Astrocyte (in vitro differentiated cells and primary cell): Measurements from ENCODE around the gene TIPIN. TPM values are rescaled to one million over a fixed set of nuclear protein-coding genes. Genes with fewer than 3 reads are reported as not detected.

Experiments
- DNase-seq: peaks from one replicate; pipeline ENCODE4 v3.0.0-alpha.2; 2010; ENCODE audit warnings: low read depth
- FAIRE-seq: peaks from 2 replicates; lab custom pipeline; 2011; peaks lifted over from hg19 to GRCh38; lab: Jason Lieb, UNC
- H2AFZ ChIP-seq: 2 replicates; pipeline ENCODE4 v1.6.0; 2012; ENCODE audit warnings: low read depth, low read length, inconsistent platforms
- H3K27ac ChIP-seq: 2 replicates; pipeline ENCODE4 v1.5.1; 2011; ENCODE audit warnings: low read depth, low read length, inconsistent platforms
- H3K27me3 ChIP-seq: 2 replicates; pipeline ENCODE4 v1.6.0; 2011; ENCODE audit warnings: low read length, inconsistent platforms; ENCODE audit not compliant: insufficient read depth
- H3K36me3 ChIP-seq: 2 replicates; pipeline ENCODE4 v1.5.1; 2011; ENCODE audit warnings: low read length, inconsistent platforms; ENCODE audit not compliant: insufficient read depth
- H3K4me1 ChIP-seq: 2 replicates; pipeline ENCODE4 v1.5.1; 2011; ENCODE audit warnings: low read length, inconsistent platforms; ENCODE audit not compliant: insufficient read depth
- H3K4me2 ChIP-seq: 2 replicates; pipeline ENCODE4 v1.6.0; 2012; ENCODE audit warnings: low read length, inconsistent platforms
- H3K4me3 ChIP-seq: 2 replicates; pipeline ENCODE4 v1.5.1; 2011; ENCODE audit warnings: low read depth, mild to moderate bottlenecking, low read length, inconsistent platforms; ENCODE audit not compliant: insufficient read depth
- H3K79me2 ChIP-seq: 2 replicates; pipeline ENCODE4 v1.6.0; 2012; ENCODE audit warnings: mild to moderate bottlenecking, low read length, inconsistent platforms; ENCODE audit not compliant: insufficient read depth
- H3K9ac ChIP-seq: 2 replicates; pipeline ENCODE4 v1.6.0; 2012; ENCODE audit warnings: mild to moderate bottlenecking, low read length, inconsistent platforms
- H3K9me3 ChIP-seq: 2 replicates; pipeline ENCODE4 v1.5.1; 2012; ENCODE audit warnings: low read depth, mild to moderate bottlenecking, low read length, inconsistent platforms; ENCODE audit not compliant: insufficient read depth
- H4K20me1 ChIP-seq: 2 replicates; pipeline ENCODE4 v1.6.0; 2012; ENCODE audit warnings: low read length, inconsistent platforms; ENCODE audit not compliant: insufficient read depth
- H3K27ac Mint-ChIP-seq: one replicate; pipeline ENCODE4 v1.8.0; 2021; ENCODE audit warnings: mild to moderate bottlenecking, mixed read lengths; ENCODE audit not compliant: unreplicated experiment
- H3K27me3 Mint-ChIP-seq: one replicate; pipeline ENCODE4 v1.8.0; 2021; ENCODE audit warnings: low read depth, mixed read lengths; ENCODE audit not compliant: unreplicated experiment
- H3K36me3 Mint-ChIP-seq: one replicate; pipeline ENCODE4 v1.8.0; 2021; ENCODE audit warnings: low read depth, mixed read lengths; ENCODE audit not compliant: unreplicated experiment
- H3K4me1 Mint-ChIP-seq: one replicate; pipeline ENCODE4 v1.8.0; 2021; ENCODE audit warnings: low read depth, mixed read lengths; ENCODE audit not compliant: unreplicated experiment
- H3K4me3 Mint-ChIP-seq: one replicate; pipeline ENCODE4 v1.8.0; 2021; ENCODE audit warnings: mild to moderate bottlenecking, moderate library complexity, mixed read lengths; ENCODE audit not compliant: unreplicated experiment
- H3K9me3 Mint-ChIP-seq: one replicate; pipeline ENCODE4 v1.8.0; 2021; ENCODE audit warnings: mild to moderate bottlenecking, mixed read lengths; ENCODE audit not compliant: unreplicated experiment
- CTCF ChIP-seq: IDR thresholded peaks from 2 replicates; pipeline ENCODE4 v1.5.1; 2011; ENCODE audit warnings: low read depth, mild to moderate bottlenecking, inconsistent platforms, low read length, moderate library complexity; ENCODE audit not compliant: insufficient read depth
- EZH2 ChIP-seq: IDR thresholded peaks from 2 replicates; pipeline ENCODE4 v1.6.1; 2012; ENCODE audit warnings: mild to moderate bottlenecking, low read length, inconsistent platforms; ENCODE audit not compliant: insufficient read depth
- total RNA-seq: library from RNA; stranded (reverse); gene quantifications from 2 replicates; pipeline ENCODE4 v1.2.1, GENCODE V29; 2021

TIPIN gene
- total RNA-seq, 1 donor from 2014 or later, result 5.6 TPM

GRCh38 chr15:66402761-66403284 lies 46.3 kb upstream of the TIPIN start:
- FAIRE-seq (no peak), DNase-seq (no peak)
- no peaks in the 10 kb centered on the region for H3K27me3 ChIP-seq
- no peaks in the 10 kb centered on the region for H3K9me3 ChIP-seq
- no peak overlapping the region for H2AFZ ChIP-seq
- H3K27ac ChIP-seq, result no peak overlapping the region
- no peak overlapping the region for H3K4me3 ChIP-seq
- H3K9ac ChIP-seq, result no peak overlapping the region
- H4K20me1 ChIP-seq, result peaks cover 91% of the 10 kb centered on the region
- Mint-ChIP-seq H3K9me3 (no peaks in the 10 kb centered on the region), H3K27ac (no peak overlapping the region), H3K4me1 (peaks cover 50% of the 10 kb centered on the region), H3K27me3 (no peaks in the 10 kb centered on the region), H3K36me3 (no peaks in the 10 kb centered on the region), H3K4me3 (no peak overlapping the region)
- H3K36me3 ChIP-seq, result no peaks in the 10 kb centered on the region
- H3K4me2 ChIP-seq, result no peak overlapping the region
- peaks cover 26% of the 10 kb centered on the region for H3K4me1 ChIP-seq
- TF ChIP-seq CTCF, result no peak
- TF ChIP-seq EZH2, result no peak
- H3K79me2 ChIP-seq, result peaks cover 91% of the 10 kb centered on the region

GRCh38 chr15:66401130-66402021 lies 44.9 kb upstream of the TIPIN start:
- H3K4me1 Mint-ChIP-seq, result peaks cover 48% of the 10 kb centered on the region
- DNase-seq, result peak; percentile 31
- FAIRE-seq, result no peak

More at GRCh38 chr15:66401130-66402021, 44.9 kb upstream of the TIPIN start:
- H3K79me2 ChIP-seq, result peaks cover 87% of the 10 kb centered on the region
- H3K9me3 Mint-ChIP-seq, result no peaks in the 10 kb centered on the region
- no peak overlapping the region for H3K27ac Mint-ChIP-seq
- H3K4me1 ChIP-seq, result peaks cover 26% of the 10 kb centered on the region
- peaks cover 2% of the 10 kb centered on the region for H3K36me3 Mint-ChIP-seq
- H3K4me3 ChIP-seq, result no peak overlapping the region
- H3K4me2 ChIP-seq, result peak overlapping the region; percentile 9
- no peaks in the 10 kb centered on the region for H3K27me3 Mint-ChIP-seq
- no peaks in the 10 kb centered on the region for H3K36me3 ChIP-seq
- no peak overlapping the region for H2AFZ ChIP-seq
- no peaks in the 10 kb centered on the region for H3K27me3 ChIP-seq
- no peaks in the 10 kb centered on the region for H3K9me3 ChIP-seq
- H3K9ac ChIP-seq, result no peak overlapping the region
- peaks cover 83% of the 10 kb centered on the region for H4K20me1 ChIP-seq
- TF ChIP-seq CTCF (no peak), EZH2 (no peak)
- H3K27ac ChIP-seq, result no peak overlapping the region
- peak overlapping the region; percentile 3 for H3K4me3 Mint-ChIP-seq
